Mesenchymal stem cell (in vitro differentiated cells and primary cell): ENCODE data around the gene ARPC2.

Experiments
- DNase-seq: peaks from one replicate; pipeline ENCODE4 v3.0.0-alpha.2; 2013
- H2AFZ ChIP-seq: one replicate; pipeline ENCODE4 v1.6.1; 2013; ENCODE audit warnings: low read depth, mild to moderate bottlenecking, control low read depth, inconsistent platforms, low read length, moderate library complexity
- H2AK5ac ChIP-seq: 2 replicates; pipeline ENCODE4 v1.6.1; 2013; ENCODE audit warnings: low read length, moderate library complexity, mild to moderate bottlenecking, inconsistent platforms; ENCODE audit not compliant: severe bottlenecking
- H2BK120ac ChIP-seq: one replicate; pipeline ENCODE4 v1.6.1; 2013; ENCODE audit warnings: low read depth, mild to moderate bottlenecking, inconsistent platforms, low read length, moderate library complexity
- H2BK12ac ChIP-seq, 2 experiments: one replicate each; pipeline ENCODE4 v1.6.1; 2013; ENCODE audit warnings: inconsistent platforms in 2 of 2, low read length in 2 of 2, mild to moderate bottlenecking in 2 of 2, moderate library complexity in 2 of 2, control low read depth in 1 of 2
- H2BK15ac ChIP-seq: one replicate; pipeline ENCODE4 v1.6.1; 2013; ENCODE audit warnings: mild to moderate bottlenecking, low read depth, inconsistent platforms; ENCODE audit not compliant: poor library complexity, severe bottlenecking
- H2BK5ac ChIP-seq: 2 replicates; pipeline ENCODE4 v1.6.1; 2013; ENCODE audit warnings: low read depth, mild to moderate bottlenecking, low read length, control low read depth, inconsistent platforms; ENCODE audit not compliant: poor library complexity, severe bottlenecking
- H3K14ac ChIP-seq, 2 experiments: one replicate each; pipeline ENCODE4 v1.6.1; 2013; ENCODE audit warnings: inconsistent platforms in 2 of 2, low read length in 2 of 2, control low read depth in 1 of 2, mild to moderate bottlenecking in 1 of 2, moderate library complexity in 1 of 2
- H3K18ac ChIP-seq, 2 experiments: one replicate each; pipeline ENCODE4 v1.6.1; 2013; ENCODE audit warnings: inconsistent platforms in 2 of 2, low read length in 2 of 2, control low read depth in 1 of 2, low read depth in 1 of 2, mild to moderate bottlenecking in 1 of 2
- H3K23ac ChIP-seq, 2 experiments: one replicate each; pipeline ENCODE4 v1.6.1; 2013; ENCODE audit warnings: inconsistent platforms in 2 of 2, low read length in 2 of 2, mild to moderate bottlenecking in 2 of 2, moderate library complexity in 2 of 2, control low read depth in 1 of 2
- H3K27ac ChIP-seq: 2 replicates; pipeline ENCODE4 v1.5.1; 2013; ENCODE audit warnings: mild to moderate bottlenecking, moderate library complexity, low read length, control low read depth, inconsistent platforms; ENCODE audit not compliant: poor library complexity, severe bottlenecking
- H3K27me3 ChIP-seq, 2 experiments: 2 replicates each; pipeline versions ENCODE4 v1.6.1 to v1.7.0; 2013; ENCODE audit warnings: low read length in 2 of 2, mild to moderate bottlenecking in 2 of 2, moderate library complexity in 2 of 2, control low read depth in 1 of 2, inconsistent platforms in 1 of 2; ENCODE audit not compliant: control insufficient read depth in 1 of 2, insufficient read depth in 1 of 2
- H3K36me3 ChIP-seq, 2 experiments: 2 replicates each; pipeline versions ENCODE4 v1.6.1 to v1.7.0; 2013; ENCODE audit warnings: low read length in 2 of 2, control low read depth in 1 of 2, inconsistent platforms in 1 of 2, low read depth in 1 of 2, mild to moderate bottlenecking in 1 of 2; ENCODE audit not compliant: insufficient read depth in 2 of 2, control insufficient read depth in 1 of 2
- H3K4ac ChIP-seq, 2 experiments: one replicate each; pipeline ENCODE4 v1.6.1; 2013; ENCODE audit warnings: inconsistent platforms in 2 of 2, low read length in 2 of 2, mild to moderate bottlenecking in 2 of 2, moderate library complexity in 2 of 2, control low read depth in 1 of 2, low read depth in 1 of 2
- H3K4me1 ChIP-seq: 2 replicates; pipeline ENCODE4 v1.6.1; 2013; ENCODE audit warnings: low read depth, low read length, control low read depth; ENCODE audit not compliant: control insufficient read depth, insufficient read depth
- H3K4me2 ChIP-seq: 2 replicates; pipeline ENCODE4 v1.6.1; 2013; ENCODE audit warnings: low read length, mild to moderate bottlenecking, inconsistent platforms; ENCODE audit not compliant: poor library complexity, severe bottlenecking
- H3K4me3 ChIP-seq, 2 experiments: 2 replicates each; pipeline versions ENCODE4 v1.5.1 to v1.7.0; 2013; ENCODE audit warnings: low read length in 2 of 2, mild to moderate bottlenecking in 2 of 2, control low read depth in 1 of 2, low read depth in 1 of 2; ENCODE audit not compliant: insufficient read depth in 1 of 2
- H3K79me1 ChIP-seq: replicated peaks from 2 replicates; pipeline ENCODE4 v1.6.1; 2013; ENCODE audit warnings: mild to moderate bottlenecking, control low read depth, low read length, inconsistent platforms; ENCODE audit not compliant: poor library complexity, severe bottlenecking
- H3K9ac ChIP-seq: 2 replicates; pipeline ENCODE4 v1.7.0; 2013; ENCODE audit warnings: mild to moderate bottlenecking, low read length, moderate library complexity
- H3K9me3 ChIP-seq: 2 replicates; pipeline ENCODE4 v1.7.0; 2013; ENCODE audit warnings: mild to moderate bottlenecking, low read length; ENCODE audit not compliant: control insufficient read depth
- H4K8ac ChIP-seq: one replicate; pipeline ENCODE4 v1.6.1; 2013; ENCODE audit warnings: inconsistent platforms, mild to moderate bottlenecking, low read length, moderate library complexity
- H4K91ac ChIP-seq: one replicate; pipeline ENCODE4 v1.6.1; 2013; ENCODE audit warnings: mild to moderate bottlenecking, low read length, inconsistent platforms
- WGBS: methylation state at CpG from one replicate; pipeline ENCODE4 v1.1.7; 2013; ENCODE audit warnings: mixed read lengths; 5-methylcytosine and 5-hydroxymethylcytosine counted together

The ARPC2 gene

DNA sequence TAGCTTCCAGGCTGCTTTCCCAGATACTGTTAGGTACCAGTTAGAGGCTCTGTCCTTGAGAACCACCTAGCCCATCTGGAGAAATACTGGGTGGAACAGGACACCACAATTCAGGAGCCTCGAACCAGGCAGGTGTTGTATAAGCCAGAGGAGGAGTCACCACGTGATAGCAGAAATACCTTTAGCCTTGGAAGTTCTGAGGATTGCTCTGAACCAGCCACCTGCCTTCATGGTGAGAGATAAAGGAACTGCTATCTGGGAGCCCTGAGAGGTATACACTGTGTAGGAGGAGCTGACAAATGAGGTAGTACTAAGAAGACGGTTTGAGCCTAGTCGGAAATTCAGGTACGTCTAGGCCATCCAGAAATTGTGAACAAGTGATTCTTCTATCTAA is 36.2 kb downstream of the ARPC2 start:
- H3K4me3 ChIP-seq = no peak overlapping the region
- H3K9me3 ChIP-seq = no peaks in the 10 kb centered on the region
- no peak overlapping the region for H2AFZ ChIP-seq
- no peak overlapping the region for H2BK120ac ChIP-seq
- no peak overlapping the region for H4K8ac ChIP-seq
- H2BK12ac ChIP-seq = no peak overlapping the region
- no peak overlapping the region for H3K14ac ChIP-seq
- H3K36me3 ChIP-seq = peaks cover 74 to 91% of the 10 kb centered on the region in 2 experiments
- H2BK5ac ChIP-seq = no peak overlapping the region
- 94% methylated on average over 5 of the region's 5 CpGs for WGBS
- peaks cover 3% of the 10 kb centered on the region for H3K4me1 ChIP-seq
- no peak overlapping the region for H3K27ac ChIP-seq
- peaks cover 30% of the 10 kb centered on the region for H3K79me1 ChIP-seq
- no peak overlapping the region for H2BK15ac ChIP-seq
- H4K91ac ChIP-seq = no peak overlapping the region
- H3K27me3 ChIP-seq = no peaks in the 10 kb centered on the region
- no peak overlapping the region for H3K23ac ChIP-seq
- no peak overlapping the region for H2AK5ac ChIP-seq
- no peak overlapping the region for H3K4ac ChIP-seq
- H3K4me2 ChIP-seq = no peak overlapping the region
- H3K9ac ChIP-seq = peak overlapping the region; percentile 68
- H3K18ac ChIP-seq = no peak overlapping the region
- no peak for DNase-seq

DNA sequence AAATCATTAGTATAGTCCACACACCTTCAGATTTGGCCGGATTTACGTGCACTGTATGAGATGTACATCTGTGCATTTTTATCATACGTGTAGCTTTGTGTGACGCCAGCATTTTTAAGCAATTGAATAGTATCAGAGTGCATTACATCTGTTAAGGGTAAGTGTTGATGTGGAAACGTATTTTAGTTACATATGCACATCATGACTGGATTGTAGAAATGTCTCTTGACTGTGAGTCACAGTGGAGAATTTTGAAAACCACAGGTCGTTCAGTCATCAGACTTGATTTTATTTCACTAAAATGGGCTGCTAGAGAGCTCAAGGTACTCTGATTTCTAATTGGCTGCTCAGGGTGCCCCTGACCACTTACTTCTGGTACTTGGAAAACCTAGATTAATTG is 38.5 kb downstream of the ARPC2 start:
- Histone ChIP-seq H2BK5ac (no peak overlapping the region), H3K79me1 (peaks cover 14% of the 10 kb centered on the region), H3K23ac (no peak overlapping the region), H3K9ac (peak overlapping the region; percentile 77), H3K4me2 (no peak overlapping the region), H3K4me1 (peaks cover 18% of the 10 kb centered on the region), H3K27ac (no peak overlapping the region), H4K8ac (no peak overlapping the region), H3K4me3 (no peak overlapping the region), H3K14ac (no peak overlapping the region), H2AFZ (no peak overlapping the region), H2BK12ac (no peak overlapping the region), H2BK120ac (no peak overlapping the region), H2BK15ac (no peak overlapping the region), H3K4ac (no peak overlapping the region), H3K18ac (no peak overlapping the region), H3K36me3 (peaks cover 52 to 68% of the 10 kb centered on the region in 2 experiments), H4K91ac (no peak overlapping the region), H3K9me3 (no peaks in the 10 kb centered on the region), H2AK5ac (no peak overlapping the region), H3K27me3 (no peaks in the 10 kb centered on the region)
- WGBS = 73% methylated on average over 6 of the region's 6 CpGs
- DNase-seq = peak; percentile 75

- WGBS = 97% methylated on average over 12 of the region's 13 CpGs
- no peak for DNase-seq
- H2AK5ac ChIP-seq = no peak overlapping the region
- no peak overlapping the region for H3K4me2 ChIP-seq
- H3K27ac ChIP-seq = no peak overlapping the region
- no peak overlapping the region for H2BK12ac ChIP-seq
- H3K18ac ChIP-seq = no peak overlapping the region
- no peak overlapping the region for H2BK15ac ChIP-seq
- H3K27me3 ChIP-seq = no peaks in the 10 kb centered on the region
- H2AFZ ChIP-seq = no peak overlapping the region
- peaks cover 41 to 55% of the 10 kb centered on the region in 2 experiments for H3K36me3 ChIP-seq
- H3K4ac ChIP-seq = no peak overlapping the region
- H2BK5ac ChIP-seq = no peak overlapping the region
- peaks cover 31% of the 10 kb centered on the region for H3K4me1 ChIP-seq
- no peak overlapping the region for H2BK120ac ChIP-seq
- H3K23ac ChIP-seq = no peak overlapping the region
- H3K9me3 ChIP-seq = no peaks in the 10 kb centered on the region
- H4K8ac ChIP-seq = no peak overlapping the region
- no peak overlapping the region for H3K9ac ChIP-seq
- peaks cover 12% of the 10 kb centered on the region for H3K79me1 ChIP-seq
- no peak overlapping the region for H4K91ac ChIP-seq
- H3K4me3 ChIP-seq = no peak overlapping the region
- no peak overlapping the region for H3K14ac ChIP-seq
Observed at GRCh38 chr2:218256612-218257350, 39.8 kb downstream of the ARPC2 start.

DNA sequence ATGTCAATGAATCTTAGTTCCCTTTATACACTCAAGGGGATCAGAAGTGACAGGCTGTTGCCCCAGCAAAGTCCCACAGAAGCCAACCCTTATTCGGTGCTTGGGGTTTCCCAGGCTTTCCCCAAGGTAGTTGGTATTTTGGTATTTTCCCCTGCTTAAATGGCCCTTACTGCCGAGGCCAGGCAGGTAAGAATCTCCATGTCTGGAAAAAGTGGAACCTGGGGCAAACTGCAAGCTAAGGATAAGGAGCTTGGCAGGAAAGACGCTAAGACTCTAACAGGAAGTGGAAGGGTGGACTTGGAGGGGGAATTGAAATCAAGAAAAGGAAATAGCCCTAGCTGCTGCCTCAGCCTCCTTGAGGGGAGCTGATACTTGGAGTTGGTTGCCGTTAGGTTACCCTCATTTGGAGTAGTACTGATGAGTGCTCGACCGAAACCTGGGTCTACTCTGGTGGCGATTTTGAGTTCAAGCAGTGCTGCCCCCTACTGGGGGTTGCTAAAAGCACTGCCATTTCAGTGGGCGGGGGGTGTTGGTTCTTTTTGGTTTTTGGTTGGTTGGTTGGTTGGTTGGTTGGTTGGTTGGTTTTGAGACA is 40.5 kb downstream of the ARPC2 start:
- H3K36me3 ChIP-seq = peaks cover 41 to 48% of the 10 kb centered on the region in 2 experiments
- H2BK120ac ChIP-seq = no peak overlapping the region
- peaks cover 35% of the 10 kb centered on the region for H3K4me1 ChIP-seq
- no peaks in the 10 kb centered on the region for H3K27me3 ChIP-seq
- no peak overlapping the region for H3K9ac ChIP-seq
- H3K23ac ChIP-seq = no peak overlapping the region
- H2BK12ac ChIP-seq = no peak overlapping the region
- no peak overlapping the region for H3K4me2 ChIP-seq
- no peak overlapping the region for H2BK5ac ChIP-seq
- H3K79me1 ChIP-seq = peaks cover 12% of the 10 kb centered on the region
- H4K91ac ChIP-seq = no peak overlapping the region
- no peak overlapping the region for H3K14ac ChIP-seq
- WGBS = 80% methylated on average over 8 of the region's 8 CpGs
- H3K4ac ChIP-seq = no peak overlapping the region
- H3K4me3 ChIP-seq = no peak overlapping the region
- no peak overlapping the region for H4K8ac ChIP-seq
- no peaks in the 10 kb centered on the region for H3K9me3 ChIP-seq
- no peak overlapping the region for H3K18ac ChIP-seq
- H3K27ac ChIP-seq = no peak overlapping the region
- H2AK5ac ChIP-seq = no peak overlapping the region
- H2AFZ ChIP-seq = no peak overlapping the region
- H2BK15ac ChIP-seq = no peak overlapping the region
- DNase-seq = no peak
